PC-9 (cell line): Measurements from ENCODE around the gene RTL9.

ENCODE experiments used
- EZH2 ChIP-seq: fragments of 200-600 bp; sonication (generic); IDR thresholded peaks from 2 replicates; pipeline ENCODE4 v1.8.0; 2017; ENCODE audit warnings: antibody characterized with exemption, low read depth
- TF ChIP-seq, protein P1 (sequence below): fragments of 200-600 bp; sonication (generic); conservative IDR thresholded peaks from 2 replicates; pipeline ENCODE4 v1.6.1; 2017; ENCODE audit warnings: mixed run types, antibody characterized with exemption, mild to moderate bottlenecking, moderate library complexity

DNA sequence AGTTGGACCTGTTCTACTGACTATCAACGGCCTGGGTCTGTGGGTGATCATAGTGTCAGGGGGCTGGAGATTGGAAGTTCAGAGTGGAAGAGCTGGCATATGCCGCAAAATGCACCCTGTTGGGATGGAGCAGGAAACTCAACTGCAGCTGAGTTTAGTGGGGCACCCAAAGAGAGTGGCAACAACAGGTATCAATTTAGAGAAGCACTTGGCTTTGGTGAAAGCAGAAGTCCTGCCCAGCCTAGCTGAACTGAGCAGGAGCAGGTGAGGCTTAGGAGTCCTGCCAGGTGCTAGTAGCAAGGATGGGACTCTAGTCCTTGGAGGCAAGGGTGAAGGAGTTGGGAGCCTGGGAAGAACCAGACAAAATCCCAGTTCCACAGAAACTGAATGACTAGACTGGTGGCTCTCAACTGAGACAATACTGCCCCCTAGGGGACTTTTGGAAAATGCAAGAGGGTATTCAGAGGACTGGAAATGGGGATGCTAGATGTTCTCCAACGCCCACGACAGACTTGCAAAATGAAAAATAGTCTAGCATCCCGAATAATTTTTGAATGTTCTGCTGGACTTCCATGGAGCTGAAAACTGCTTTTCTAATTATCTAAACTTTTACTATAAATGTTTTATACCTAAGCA, 49.4 kb downstream of the RTL9 start:
- no peak for TF ChIP-seq EZH2
- TF ChIP-seq, protein P1, sequence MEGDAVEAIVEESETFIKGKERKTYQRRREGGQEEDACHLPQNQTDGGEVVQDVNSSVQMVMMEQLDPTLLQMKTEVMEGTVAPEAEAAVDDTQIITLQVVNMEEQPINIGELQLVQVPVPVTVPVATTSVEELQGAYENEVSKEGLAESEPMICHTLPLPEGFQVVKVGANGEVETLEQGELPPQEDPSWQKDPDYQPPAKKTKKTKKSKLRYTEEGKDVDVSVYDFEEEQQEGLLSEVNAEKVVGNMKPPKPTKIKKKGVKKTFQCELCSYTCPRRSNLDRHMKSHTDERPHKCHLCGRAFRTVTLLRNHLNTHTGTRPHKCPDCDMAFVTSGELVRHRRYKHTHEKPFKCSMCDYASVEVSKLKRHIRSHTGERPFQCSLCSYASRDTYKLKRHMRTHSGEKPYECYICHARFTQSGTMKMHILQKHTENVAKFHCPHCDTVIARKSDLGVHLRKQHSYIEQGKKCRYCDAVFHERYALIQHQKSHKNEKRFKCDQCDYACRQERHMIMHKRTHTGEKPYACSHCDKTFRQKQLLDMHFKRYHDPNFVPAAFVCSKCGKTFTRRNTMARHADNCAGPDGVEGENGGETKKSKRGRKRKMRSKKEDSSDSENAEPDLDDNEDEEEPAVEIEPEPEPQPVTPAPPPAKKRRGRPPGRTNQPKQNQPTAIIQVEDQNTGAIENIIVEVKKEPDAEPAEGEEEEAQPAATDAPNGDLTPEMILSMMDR = peak; percentile 94
